IMR-90 (cell line): ENCODE results near the gene FAM72D. TPM values are rescaled to one million over a fixed set of nuclear protein-coding genes. Genes with fewer than 3 reads are reported as not detected.
"Not testable (repeated sequence)": the region's sequence is repeated elsewhere in the genome, so short reads cannot be mapped to it uniquely, and the experiment has no call there.

Experiments
- ATAC-seq: fragments of 200-7000 bp; cut with Tn5 transposase; 2 replicates; pipeline ENCODE4 v1.9.1; 2020; ENCODE audit warnings: low read depth, mild to moderate bottlenecking, moderate library complexity
- BruUV-seq: library from RNA; stranded (reverse); fragments of 400-500 nt; replicated peaks from 2 replicates; lab custom pipeline; 2021; lab: Mats Ljungman, UMichigan
- CTCF ChIA-PET: fragments of 300-600 bp; formaldehyde crosslinking; extraction: SDS; loops from one replicate; lab custom pipeline; 2021; ENCODE audit warnings: antibody characterized with exemption; lab: Yijun Ruan, JAX
- POLR2A ChIA-PET: fragments of 300-600 bp; sonication (Branson Sonifier 250); formaldehyde crosslinking; loops from one replicate; lab custom pipeline; 2022; ENCODE audit warnings: antibody characterized with exemption; ENCODE audit not compliant: unreplicated experiment; lab: Charles Lee
- DNase-seq: peaks from one replicate; pipeline ENCODE4 v3.0.0; 2013
- H2AFZ ChIP-seq: replicated peaks from 2 replicates; pipeline ENCODE3; 2013; ENCODE audit warnings: low read length, mild to moderate bottlenecking; ENCODE audit not compliant: poor library complexity
- H2AK5ac ChIP-seq: 2 replicates; pipeline ENCODE4 v1.6.1; 2013; ENCODE audit warnings: low read depth, low read length, inconsistent platforms
- H2AK9ac ChIP-seq: replicated peaks from 2 replicates; pipeline ENCODE3; 2013; ENCODE audit warnings: mild to moderate bottlenecking, low read depth, low read length, moderate library complexity; ENCODE audit not compliant: poor library complexity
- H2BK120ac ChIP-seq: 2 replicates; pipeline ENCODE4 v1.6.1; 2013; ENCODE audit warnings: low read depth, low read length, inconsistent platforms
- H2BK15ac ChIP-seq: 3 replicates; pipeline ENCODE4 v1.6.1; 2013; ENCODE audit warnings: low read depth, low read length, inconsistent platforms
- H2BK20ac ChIP-seq: 2 replicates; pipeline ENCODE4 v1.6.1; 2013; ENCODE audit warnings: low read depth, mild to moderate bottlenecking, inconsistent platforms, low read length, moderate library complexity
- H2BK5ac ChIP-seq: 2 replicates; pipeline ENCODE4 v1.6.1; 2013; ENCODE audit warnings: mild to moderate bottlenecking, low read depth, low read length, inconsistent platforms; ENCODE audit not compliant: poor library complexity, severe bottlenecking
- H3K14ac ChIP-seq: replicated peaks from 2 replicates; pipeline ENCODE4 v1.6.1; 2013; ENCODE audit warnings: low read depth, low read length, inconsistent platforms
- H3K18ac ChIP-seq: 2 replicates; pipeline ENCODE4 v1.6.1; 2013; ENCODE audit warnings: low read depth, low read length, control low read depth
- H3K23ac ChIP-seq: 2 replicates; pipeline ENCODE4 v1.6.1; 2013; ENCODE audit warnings: low read depth, low read length, inconsistent platforms
- H3K27ac ChIP-seq: 2 replicates; pipeline ENCODE4 v1.5.1; 2013; ENCODE audit warnings: mild to moderate bottlenecking, control low read depth, low read length; ENCODE audit not compliant: insufficient read depth
- H3K27me3 ChIP-seq: 2 replicates; pipeline ENCODE4 v1.6.1; 2013; ENCODE audit warnings: low read length; ENCODE audit not compliant: control insufficient read depth, insufficient read depth
- H3K36me3 ChIP-seq: 2 replicates; pipeline ENCODE4 v1.6.1; 2013; ENCODE audit warnings: low read length, mixed read lengths; ENCODE audit not compliant: control insufficient read depth, insufficient read depth
- H3K4ac ChIP-seq: 2 replicates; pipeline ENCODE4 v1.6.1; 2013; ENCODE audit warnings: low read depth, low read length, inconsistent platforms
- H3K4me1 ChIP-seq: 2 replicates; pipeline ENCODE4 v1.6.1; 2013; ENCODE audit warnings: low read length, mixed read lengths; ENCODE audit not compliant: control insufficient read depth, insufficient read depth
- H3K4me2 ChIP-seq: 2 replicates; pipeline ENCODE4 v1.6.1; 2013; ENCODE audit warnings: low read depth, mild to moderate bottlenecking, control low read depth, low read length, moderate library complexity
- H3K4me3 ChIP-seq: 2 replicates; pipeline ENCODE4 v1.5.1; 2013; ENCODE audit warnings: low read depth, mild to moderate bottlenecking, control low read depth, low read length, moderate library complexity; ENCODE audit not compliant: insufficient read depth
- H3K56ac ChIP-seq: 2 replicates; pipeline ENCODE4 v1.6.1; 2013; ENCODE audit warnings: low read length, inconsistent platforms; ENCODE audit not compliant: insufficient read depth; ENCODE audit errors: extremely low read depth
- H3K79me1 ChIP-seq, 2 experiments: 2 replicates each; pipeline ENCODE4 v1.6.1; 2013; ENCODE audit warnings: low read length in 2 of 2, inconsistent platforms in 1 of 2, low read depth in 1 of 2
- H3K9ac ChIP-seq: 2 replicates; pipeline ENCODE4 v1.6.1; 2013; ENCODE audit warnings: low read depth, low read length, control low read depth
- H3K9me1 ChIP-seq: 2 replicates; pipeline ENCODE4 v1.6.1; 2013; ENCODE audit warnings: low read length, inconsistent platforms; ENCODE audit not compliant: insufficient read depth
- H3K9me3 ChIP-seq: 2 replicates; pipeline ENCODE4 v1.6.1; 2013; ENCODE audit warnings: low read length; ENCODE audit not compliant: control insufficient read depth, insufficient read depth
- H4K20me1 ChIP-seq: 2 replicates; pipeline ENCODE4 v1.6.1; 2013; ENCODE audit warnings: low read length, inconsistent platforms; ENCODE audit not compliant: insufficient read depth
- H4K5ac ChIP-seq: 2 replicates; pipeline ENCODE4 v1.6.1; 2013; ENCODE audit warnings: mild to moderate bottlenecking, low read depth, low read length, control low read depth
- H4K8ac ChIP-seq, 2 experiments: 2 replicates each; pipeline ENCODE4 v1.6.1; 2013; ENCODE audit warnings: low read depth in 2 of 2, low read length in 2 of 2, control low read depth in 1 of 2, inconsistent platforms in 1 of 2
- H4K91ac ChIP-seq: 2 replicates; pipeline ENCODE4 v1.6.1; 2013; ENCODE audit warnings: low read depth, low read length, inconsistent platforms; ENCODE audit not compliant: insufficient read depth
- WGBS, 2 experiments: methylation state at CpG; one replicate each; pipeline versions ENCODE4 v1.1.5 to v1.1.7; 2013; ENCODE audit warnings: missing lambda C conversion rate in 2 of 2; ENCODE audit not compliant: insufficient read length in 1 of 2; ENCODE audit errors: extremely low coverage in 2 of 2; 5-methylcytosine and 5-hydroxymethylcytosine counted together
- dilution Hi-C: fragments of 300-500 bp; cut with HindIII; formaldehyde crosslinking; loops from one replicate; pipeline ENCODE4 v1.14.3; 2018; ENCODE audit warnings: low sequenced_read_pairs; ENCODE audit not compliant: unreplicated experiment
- in situ Hi-C: fragments of 300-500 bp; cut with MboI; formaldehyde crosslinking; loops from 3 replicates; pipeline ENCODE4 v1.14.3; 2019; ENCODE audit warnings: low sequenced_read_pairs, inconsistent platforms, mixed read lengths
- intact Hi-C: fragments of 100-400 bp; cut with micrococcal nuclease; formaldehyde crosslinking; loops from 2 replicates; pipeline ENCODE4 v1.10.0; 2022
- polyA plus RNA-seq, 3 experiments: library from polyadenylated mRNA; depleted of rRNA; stranded (reverse); fragments of >200 nt; gene quantifications; 2 replicates each; pipeline ENCODE4 v1.2.3, GENCODE V29; 2012; ENCODE audit warnings: low replicate concordance in 1 of 3
- total RNA-seq: library from RNA; depleted of rRNA; stranded (reverse); fragments of >200 nt; gene quantifications from 2 replicates; pipeline ENCODE4 v1.2.3, GENCODE V29; 2012

FAM72D gene
- total and polyA plus RNA-seq, 2 of the 4 experiments (the other 2 are of a cell fraction): 0.72 to 1.4 TPM

- H4K91ac ChIP-seq, H3K27me3 ChIP-seq, CTCF ChIA-PET, H3K9me1 ChIP-seq, H3K18ac ChIP-seq, H2BK15ac ChIP-seq, H3K9me3 ChIP-seq, H3K4me2 ChIP-seq, H3K36me3 ChIP-seq, H3K9ac ChIP-seq, in situ Hi-C loops, H2AK5ac ChIP-seq, H3K4me1 ChIP-seq, H2AFZ ChIP-seq, H3K4me3 ChIP-seq, H2BK120ac ChIP-seq, H3K14ac ChIP-seq, H2BK5ac ChIP-seq, H2AK9ac ChIP-seq, H3K79me1 ChIP-seq, H2BK20ac ChIP-seq, intact Hi-C loops, H3K27ac ChIP-seq, POLR2A ChIA-PET, H4K5ac ChIP-seq, H4K8ac ChIP-seq, DNase-seq, H3K4ac ChIP-seq, H3K56ac ChIP-seq, H3K23ac ChIP-seq, H4K20me1 ChIP-seq, BruUV-seq, dilution Hi-C loops: not testable (repeated sequence)
- peak; percentile 72 for ATAC-seq
- WGBS, 2 experiments: no CpG with 5 or more reads among the region's 2 CpGs
Observed at GRCh38 chr1:145063941-145064648, 31.7 kb upstream of the FAM72D start.

GRCh38 chr1:145065194-145065826 lies 30.5 kb upstream of the FAM72D start:
- H3K4me2 ChIP-seq, H3K36me3 ChIP-seq, H4K91ac ChIP-seq, H3K14ac ChIP-seq, H2AFZ ChIP-seq, DNase-seq, H3K9me3 ChIP-seq, in situ Hi-C loops, H4K5ac ChIP-seq, CTCF ChIA-PET, H2BK15ac ChIP-seq, H3K27me3 ChIP-seq, intact Hi-C loops, H4K8ac ChIP-seq, H3K9ac ChIP-seq, H3K27ac ChIP-seq, H2AK5ac ChIP-seq, H3K9me1 ChIP-seq, H4K20me1 ChIP-seq, H3K4me3 ChIP-seq, ATAC-seq, H3K23ac ChIP-seq, H3K4me1 ChIP-seq, BruUV-seq, H3K4ac ChIP-seq, dilution Hi-C loops, H3K18ac ChIP-seq, H2BK5ac ChIP-seq, POLR2A ChIA-PET, H2AK9ac ChIP-seq, H2BK20ac ChIP-seq, H3K56ac ChIP-seq, H2BK120ac ChIP-seq, H3K79me1 ChIP-seq: not testable (repeated sequence)
- WGBS, 2 experiments: no CpG with 5 or more reads among the region's 5 CpGs
